Liver (tissue), 9 donors: ENCODE measurements around the gene KRT222. TPM values are rescaled to one million over a fixed set of nuclear protein-coding genes. Genes with fewer than 3 reads are reported as not detected.

Experiments used
- DNase-seq: peaks from one replicate; pipeline ENCODE4 v3.0.0-alpha.2; 2017; ENCODE audit warnings: low spot score
- H3K27ac ChIP-seq, 2 donors: one replicate each; pipeline ENCODE4 v1.7.0; 2013; ENCODE audit warnings: inconsistent platforms in 2 of 2, low read length in 2 of 2, control low read depth in 1 of 2, low read depth in 1 of 2, mild to moderate bottlenecking in 1 of 2
- H3K27me3 ChIP-seq, 4 donors: one replicate each; pipeline versions ENCODE4 v1.6.1 to v1.7.0; 2013; ENCODE audit warnings: low read length in 3 of 4, inconsistent platforms in 1 of 4, mild to moderate bottlenecking in 1 of 4, moderate library complexity in 1 of 4; ENCODE audit not compliant: control insufficient read depth in 4 of 4, insufficient read depth in 4 of 4
- H3K36me3 ChIP-seq, 4 donors: one replicate each; pipeline versions ENCODE4 v1.6.1 to v1.7.0; 2013; ENCODE audit warnings: low read length in 3 of 4, mild to moderate bottlenecking in 3 of 4, low read depth in 1 of 4, moderate library complexity in 1 of 4; ENCODE audit not compliant: control insufficient read depth in 4 of 4, insufficient read depth in 3 of 4
- H3K4me1 ChIP-seq, 4 donors: one replicate each; pipeline versions ENCODE4 v1.6.1 to v1.7.0; 2013; ENCODE audit warnings: low read length in 3 of 4, mild to moderate bottlenecking in 3 of 4, moderate library complexity in 1 of 4; ENCODE audit not compliant: control insufficient read depth in 4 of 4, insufficient read depth in 4 of 4
- H3K4me3 ChIP-seq, 3 donors: one replicate each; pipeline versions ENCODE4 v1.6.1 to v1.7.0; 2013; ENCODE audit warnings: low read length in 3 of 3, control low read depth in 1 of 3, low read depth in 1 of 3, mild to moderate bottlenecking in 1 of 3
- H3K9ac ChIP-seq, 2 donors: one replicate each; pipeline ENCODE4 v1.7.0; 2013; ENCODE audit warnings: low read length in 2 of 2, mild to moderate bottlenecking in 2 of 2, moderate library complexity in 2 of 2, control low read depth in 1 of 2, low read depth in 1 of 2
- H3K9me3 ChIP-seq, 4 donors: one replicate each; pipeline versions ENCODE4 v1.6.1 to v1.7.0; 2013; ENCODE audit warnings: low read length in 3 of 4; ENCODE audit not compliant: control insufficient read depth in 4 of 4
- GABPA ChIP-seq, 2 donors: IDR thresholded peaks in 1 of 2; conservative IDR thresholded peaks in 1 of 2; 2 replicates each; pipeline ENCODE4 v1.6.1; 2016; ENCODE audit warnings: antibody characterized with exemption in 2 of 2, mild to moderate bottlenecking in 1 of 2, moderate library complexity in 1 of 2
- HNF4G ChIP-seq: IDR thresholded peaks from 2 replicates; pipeline ENCODE4 v1.6.1; 2016; ENCODE audit warnings: antibody characterized with exemption
- JUND ChIP-seq, 2 donors: IDR thresholded peaks; 2 replicates each; pipeline ENCODE4 v1.6.1; 2016; ENCODE audit warnings: antibody characterized with exemption in 2 of 2
- MAX ChIP-seq: IDR thresholded peaks from 2 replicates; pipeline ENCODE4 v1.6.1; 2016; ENCODE audit warnings: antibody characterized with exemption
- NR2F2 ChIP-seq: IDR thresholded peaks from 2 replicates; pipeline ENCODE4 v1.6.1; 2016; ENCODE audit warnings: antibody characterized with exemption
- REST ChIP-seq: IDR thresholded peaks from 2 replicates; pipeline ENCODE4 v1.6.1; 2016; ENCODE audit warnings: antibody characterized with exemption, mild to moderate bottlenecking
- RXRA ChIP-seq, 2 donors: IDR thresholded peaks; 2 replicates each; pipeline ENCODE4 v1.6.1; 2017 to 2018; ENCODE audit warnings: antibody characterized with exemption in 2 of 2, mild to moderate bottlenecking in 1 of 2
- TAF1 ChIP-seq: conservative IDR thresholded peaks from 2 replicates; pipeline ENCODE4 v1.6.1; 2016; ENCODE audit warnings: antibody characterized with exemption, mild to moderate bottlenecking
- WGBS: extraction: QIAGEN DNeasy Blood & Tissue Kit; methylation state at CpG from one replicate; pipeline ENCODE4 v1.1.7; 2013; 5-methylcytosine and 5-hydroxymethylcytosine counted together
- polyA plus RNA-seq, 2 donors: library from polyadenylated mRNA; stranded (reverse) in 1 of 2; unstranded in 1 of 2; fragments of 200-250 nt in 1 of 2; fragments of >200 nt in 1 of 2; fragmentation: Nextera tagmentation in 1 of 2; extraction: Ambion mirVana in 1 of 2; gene quantifications; one replicate each; pipeline versions ENCODE4 v1.2.1 to v1.2.3, GENCODE V29; 2013 to 2015
- total RNA-seq, 2 donors: library from RNA; depleted of rRNA; stranded (reverse); fragments of >200 nt; gene quantifications; one replicate each; pipeline ENCODE4 v1.2.3, GENCODE V29; 2014
- TF ChIP-seq, protein P1 (sequence below): fragments of 150-350 bp; IDR thresholded peaks from 2 replicates; pipeline ENCODE4 v1.5.1; 2017; ENCODE audit warnings: improper control_type of control experiment, low read depth, low read length; ENCODE audit not compliant: missing input control
- TF ChIP-seq, protein P2 (sequence below): IDR thresholded peaks from 2 replicates; pipeline ENCODE4 v1.6.1; 2016; ENCODE audit warnings: antibody characterized with exemption
- TF ChIP-seq, protein P3 (sequence below): IDR thresholded peaks from 2 replicates; pipeline ENCODE4 v1.6.1; 2016; ENCODE audit warnings: antibody characterized with exemption
- donor health status: healthy.
- donor health status: healthy.
- donor health status: healthy.
- donor health status: healthy.
- donor health status: healthy.

Gene KRT222
- total and polyA plus RNA-seq, 4 donors: 1.9 to 5.6 (median 2.9) TPM

DNA sequence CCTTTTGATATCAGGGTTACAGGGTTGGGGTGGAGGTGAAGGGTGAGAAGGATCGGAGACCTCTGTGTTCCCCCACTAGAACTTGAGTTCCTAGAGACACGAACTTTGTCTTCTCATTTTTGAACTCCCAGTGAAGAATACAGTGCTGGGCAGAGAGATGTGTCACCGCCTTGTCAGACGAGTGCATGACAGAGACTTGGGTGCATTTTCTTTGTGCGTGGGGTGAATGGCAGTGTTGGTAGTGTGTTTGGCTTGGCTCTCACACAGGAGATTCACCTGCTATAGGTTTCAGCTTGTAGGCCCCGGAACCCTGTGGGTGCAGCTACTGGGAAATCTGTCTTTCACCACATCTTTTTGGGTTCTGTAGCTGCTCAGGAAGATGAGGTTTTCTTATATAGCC is 59.7 kb downstream of the KRT222 start:
- Histone ChIP-seq H3K4me3 (no peak overlapping the region), H3K4me1 (peaks cover 0 to 2% (median 0%) of the 10 kb centered on the region in 4 donors), H3K9ac (no peak overlapping the region), H3K36me3 (no peaks in the 10 kb centered on the region), H3K27ac (no peak overlapping the region), H3K9me3 (no peaks in the 10 kb centered on the region), H3K27me3 (no peaks in the 10 kb centered on the region)
- 94% methylated on average over 6 of the region's 6 CpGs for WGBS
- TF ChIP-seq HNF4G: no peak
- no peak for TF ChIP-seq MAX
- TF ChIP-seq, protein P1, sequence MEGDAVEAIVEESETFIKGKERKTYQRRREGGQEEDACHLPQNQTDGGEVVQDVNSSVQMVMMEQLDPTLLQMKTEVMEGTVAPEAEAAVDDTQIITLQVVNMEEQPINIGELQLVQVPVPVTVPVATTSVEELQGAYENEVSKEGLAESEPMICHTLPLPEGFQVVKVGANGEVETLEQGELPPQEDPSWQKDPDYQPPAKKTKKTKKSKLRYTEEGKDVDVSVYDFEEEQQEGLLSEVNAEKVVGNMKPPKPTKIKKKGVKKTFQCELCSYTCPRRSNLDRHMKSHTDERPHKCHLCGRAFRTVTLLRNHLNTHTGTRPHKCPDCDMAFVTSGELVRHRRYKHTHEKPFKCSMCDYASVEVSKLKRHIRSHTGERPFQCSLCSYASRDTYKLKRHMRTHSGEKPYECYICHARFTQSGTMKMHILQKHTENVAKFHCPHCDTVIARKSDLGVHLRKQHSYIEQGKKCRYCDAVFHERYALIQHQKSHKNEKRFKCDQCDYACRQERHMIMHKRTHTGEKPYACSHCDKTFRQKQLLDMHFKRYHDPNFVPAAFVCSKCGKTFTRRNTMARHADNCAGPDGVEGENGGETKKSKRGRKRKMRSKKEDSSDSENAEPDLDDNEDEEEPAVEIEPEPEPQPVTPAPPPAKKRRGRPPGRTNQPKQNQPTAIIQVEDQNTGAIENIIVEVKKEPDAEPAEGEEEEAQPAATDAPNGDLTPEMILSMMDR: no peak
- no peak for TF ChIP-seq REST
- TF ChIP-seq TAF1: no peak
- TF ChIP-seq, protein P2, sequence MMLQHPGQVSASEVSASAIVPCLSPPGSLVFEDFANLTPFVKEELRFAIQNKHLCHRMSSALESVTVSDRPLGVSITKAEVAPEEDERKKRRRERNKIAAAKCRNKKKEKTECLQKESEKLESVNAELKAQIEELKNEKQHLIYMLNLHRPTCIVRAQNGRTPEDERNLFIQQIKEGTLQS: no peak
- TF ChIP-seq JUND (IDR thresholded peaks at IDR 0.05): no peak
- no peak for TF ChIP-seq RXRA (IDR thresholded peaks at IDR 0.05)
- no peak for TF ChIP-seq GABPA (IDR thresholded peaks at IDR 0.05 in 1 of 2, conservative IDR thresholded peaks at IDR 0.05 in 1 of 2)
- TF ChIP-seq, protein P3, sequence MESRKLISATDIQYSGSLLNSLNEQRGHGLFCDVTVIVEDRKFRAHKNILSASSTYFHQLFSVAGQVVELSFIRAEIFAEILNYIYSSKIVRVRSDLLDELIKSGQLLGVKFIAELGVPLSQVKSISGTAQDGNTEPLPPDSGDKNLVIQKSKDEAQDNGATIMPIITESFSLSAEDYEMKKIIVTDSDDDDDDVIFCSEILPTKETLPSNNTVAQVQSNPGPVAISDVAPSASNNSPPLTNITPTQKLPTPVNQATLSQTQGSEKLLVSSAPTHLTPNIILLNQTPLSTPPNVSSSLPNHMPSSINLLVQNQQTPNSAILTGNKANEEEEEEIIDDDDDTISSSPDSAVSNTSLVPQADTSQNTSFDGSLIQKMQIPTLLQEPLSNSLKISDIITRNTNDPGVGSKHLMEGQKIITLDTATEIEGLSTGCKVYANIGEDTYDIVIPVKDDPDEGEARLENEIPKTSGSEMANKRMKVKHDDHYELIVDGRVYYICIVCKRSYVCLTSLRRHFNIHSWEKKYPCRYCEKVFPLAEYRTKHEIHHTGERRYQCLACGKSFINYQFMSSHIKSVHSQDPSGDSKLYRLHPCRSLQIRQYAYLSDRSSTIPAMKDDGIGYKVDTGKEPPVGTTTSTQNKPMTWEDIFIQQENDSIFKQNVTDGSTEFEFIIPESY: no peak
- no peak for TF ChIP-seq NR2F2
- no peak for DNase-seq

Other genes with a start within 250 kb of the KRT222 start
- gene TOP2A, start 247.3 kb downstream of the KRT222 start, total RNA-seq: 100 to 1,000 TPM in 1 of 2 donors, under 1 TPM in 1; 0.08 to 102 TPM
- gene TOP2A, start 247.3 kb downstream of the KRT222 start, polyA plus RNA-seq: 1 to 10 TPM; 1.9 to 5.2 TPM
- gene IGFBP4, start 221.7 kb downstream of the KRT222 start, total RNA-seq: 100 to 1,000 TPM in 1 of 2 donors, 10 to 100 TPM in 1; 74.1 to 297 TPM
- gene IGFBP4, start 221.7 kb downstream of the KRT222 start, polyA plus RNA-seq: 100 to 1,000 TPM; 179 to 649 TPM
- gene TNS4, start 163.6 kb downstream of the KRT222 start, total RNA-seq: under 1 TPM in 1 of 2 donors, not detected in 1; 0.08 TPM
- gene TNS4, start 163.6 kb downstream of the KRT222 start, polyA plus RNA-seq: not detected
- gene CCR7, start 99.7 kb downstream of the KRT222 start, total RNA-seq: under 1 TPM; 0.08 to 0.89 TPM
- gene CCR7, start 99.7 kb downstream of the KRT222 start, polyA plus RNA-seq: under 1 TPM; 0.16 to 0.40 TPM
- gene SMARCE1, start 17.4 kb downstream of the KRT222 start, total RNA-seq: 10 to 100 TPM; 33.8 to 38.9 TPM
- 10 to 100 TPM; 25.0 to 40.8 TPM for gene SMARCE1, start 17.4 kb downstream of the KRT222 start, polyA plus RNA-seq
- not detected for gene KRT24, start 38.6 kb upstream of the KRT222 start, total RNA-seq
- not detected for gene KRT24, start 38.6 kb upstream of the KRT222 start, polyA plus RNA-seq
- not detected for gene KRT25, start 90.2 kb upstream of the KRT222 start, total RNA-seq
- not detected for gene KRT25, start 90.2 kb upstream of the KRT222 start, polyA plus RNA-seq
- gene KRT26, start 107.0 kb upstream of the KRT222 start, total RNA-seq: not detected
- not detected for gene KRT26, start 107.0 kb upstream of the KRT222 start, polyA plus RNA-seq
- gene KRT27, start 117.4 kb upstream of the KRT222 start, total RNA-seq: not detected
- not detected for gene KRT27, start 117.4 kb upstream of the KRT222 start, polyA plus RNA-seq
- not detected for gene KRT28, start 134.8 kb upstream of the KRT222 start, total RNA-seq
- gene KRT28, start 134.8 kb upstream of the KRT222 start, polyA plus RNA-seq: not detected
- 1 to 10 TPM; 1.6 to 3.4 TPM for gene KRT10, start 157.4 kb upstream of the KRT222 start, total RNA-seq
- gene KRT10, start 157.4 kb upstream of the KRT222 start, polyA plus RNA-seq: 10 to 100 TPM; 10.8 to 52.5 TPM
- gene KRT12, start 202.0 kb upstream of the KRT222 start, total RNA-seq: not detected
- not detected for gene KRT12, start 202.0 kb upstream of the KRT222 start, polyA plus RNA-seq
- gene KRT20, start 220.1 kb upstream of the KRT222 start, total RNA-seq: not detected
- not detected for gene KRT20, start 220.1 kb upstream of the KRT222 start, polyA plus RNA-seq